ENCODE results near the gene OPCML.

- TF ChIP-seq POLR2AphosphoS5 (IDR thresholded peaks at IDR 0.05): no peak
- no peak for TF ChIP-seq CTCF (IDR thresholded peaks at IDR 0.05)
- TF ChIP-seq EP300 (IDR thresholded peaks at IDR 0.05): no peak
Measured at GRCh38 chr11:132671851-132672370, 860.4 kb downstream of the OPCML start.

Data from suprapubic skin (tissue), 4 donors.